Psoas muscle (tissue), 8 donors: Measurements from ENCODE around the gene GALNT14. TPM values are rescaled to one million over a fixed set of nuclear protein-coding genes. Genes with fewer than 3 reads are reported as not detected.

Experiments
- ATAC-seq, 4 donors: fragments of 200-7000 bp; cut with Tn5 transposase; one replicate each; pipeline ENCODE4 v1.9.1; 2020; ENCODE audit warnings: moderate library complexity in 3 of 4, mild to moderate bottlenecking in 2 of 4
- DNase-seq, 2 donors: peaks; one replicate each; pipeline ENCODE4 v3.0.0-alpha.2; 2020
- H3K27ac ChIP-seq: fragments of 200-600 bp; one replicate; pipeline ENCODE4 v1.8.0; 2022
- H3K27me3 ChIP-seq, 3 donors: fragments of 200-600 bp in 1 of 3; one replicate each; pipeline versions ENCODE4 v1.6.1 to v1.8.0; 2013 to 2022; ENCODE audit warnings: low read length in 2 of 3, mild to moderate bottlenecking in 2 of 3, moderate library complexity in 1 of 3; ENCODE audit not compliant: insufficient read depth in 3 of 3
- H3K36me3 ChIP-seq, 2 donors: fragments of 200-600 bp in 1 of 2; one replicate each; pipeline versions ENCODE4 v1.6.1 to v1.8.0; 2013 to 2022; ENCODE audit warnings: low read depth in 1 of 2, mild to moderate bottlenecking in 1 of 2, moderate library complexity in 1 of 2; ENCODE audit not compliant: insufficient read depth in 1 of 2
- H3K4me1 ChIP-seq: fragments of 200-600 bp; one replicate; pipeline ENCODE4 v1.8.0; 2022
- H3K4me3 ChIP-seq: fragments of 200-600 bp; one replicate; pipeline ENCODE4 v1.8.0; 2022; ENCODE audit warnings: mild to moderate bottlenecking
- H3K9me3 ChIP-seq: fragments of 200-600 bp; one replicate; pipeline ENCODE4 v1.8.0; 2022
- WGBS, 3 donors: extraction: QIAGEN DNeasy Blood & Tissue Kit; methylation state at CpG; one replicate each; pipeline versions ENCODE4 v1.1.6 to v1.1.7; 2013; 5-methylcytosine and 5-hydroxymethylcytosine counted together
- intact Hi-C, 2 donors: fragments of 100-400 bp; cut with DNase I; formaldehyde crosslinking; loops; one replicate each; pipeline versions ENCODE4 v1.11.0 to v1.14.2; 2022
- polyA plus RNA-seq, 3 donors: library from polyadenylated mRNA; stranded (reverse); fragments of 200-250 nt; gene quantifications; one replicate each; pipeline ENCODE4 v1.2.3, GENCODE V29; 2013
- total RNA-seq, 4 donors: library from RNA; stranded (reverse); fragmentation: NEBNext Ultra II Directional in 2 of 4; extraction: Animal tissue kit (Norgen Biotek cat#: 25700) in 2 of 4; gene quantifications; one replicate each; pipeline versions ENCODE4 v1.2.1 to v1.2.4, GENCODE V29; 2021 to 2023
- TF ChIP-seq, protein P1 (sequence below): fragments of 200-600 bp; IDR thresholded peaks from one replicate; pipeline ENCODE4 v1.8.0; 2022; ENCODE audit warnings: antibody characterized with exemption
- donor health status: healthy with polysubstance abuse.
- donor health status: DM: no; HTN: no; CAD: no; lungs with moderate emphysema.
- donor health status: Bipolar disorder and iron deficiency.
- donor health status: healthy.
- donor health status: DM: yes; HTN: yes; CAD: no.
- donor health status: DM: no; HTN: no; CAD: no.
- donor health status: DM: no; HTN: no; CAD: no.
- donor health status: DM: yes; HTN: yes; CAD: no.

Gene GALNT14
- total and polyA plus RNA-seq, 7 donors, result 0.13 to 0.54 (median 0.24) TPM; not detected in 1

DNA sequence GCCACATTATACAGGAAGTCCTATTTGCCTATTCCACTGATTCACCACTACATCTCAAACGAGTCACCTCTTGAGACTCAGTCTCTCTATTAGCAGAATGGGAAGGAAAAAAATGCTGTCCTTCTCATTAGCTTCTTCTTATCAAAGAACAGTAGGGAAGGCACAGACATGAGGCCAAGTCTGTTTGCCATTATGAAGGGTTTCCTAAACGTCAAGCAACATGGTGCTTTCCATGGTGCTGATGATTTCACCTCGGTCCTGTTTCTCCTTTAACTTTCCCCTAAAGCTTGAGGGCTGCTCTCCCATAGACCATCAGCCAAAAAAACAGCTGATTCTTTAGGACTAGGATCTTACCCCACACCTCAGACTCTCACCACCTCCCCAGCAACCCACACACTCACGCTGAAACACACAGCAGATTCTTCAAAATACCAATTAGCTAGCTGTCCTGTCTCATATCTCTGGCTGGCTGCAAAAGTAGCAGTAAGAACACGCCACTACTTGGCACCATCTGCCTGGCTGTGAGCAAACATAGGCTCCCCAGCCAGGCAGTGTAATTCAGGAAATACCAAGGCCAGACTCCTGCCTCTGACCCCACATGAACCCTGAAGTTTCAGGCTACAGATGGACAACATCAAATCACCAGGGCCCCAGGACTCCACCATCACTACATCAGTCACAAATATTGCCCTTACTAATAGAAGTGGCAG, 30.5 kb downstream of the GALNT14 start:
- no peak overlapping the region for H3K4me3 ChIP-seq

DNA sequence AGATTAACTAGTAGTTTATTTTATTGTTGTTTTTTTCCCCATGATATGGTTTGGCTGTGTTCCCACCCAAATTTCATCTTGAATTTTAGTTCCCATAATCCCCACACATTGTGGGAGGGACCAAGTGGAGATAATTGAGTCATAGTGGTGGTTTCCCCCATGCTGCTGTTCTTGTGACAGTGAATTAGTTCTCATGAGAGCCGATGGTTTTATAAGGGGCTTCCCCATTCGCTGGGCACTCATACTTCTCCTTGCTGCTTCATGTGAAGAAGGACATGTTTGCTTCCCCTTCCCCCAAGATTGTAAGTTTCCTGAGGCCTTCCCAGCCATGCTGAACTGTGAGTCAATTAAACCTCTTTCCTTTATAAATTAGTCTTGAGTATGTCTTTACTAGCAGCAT, 36.5 kb downstream of the GALNT14 start:
- 81 to 88% (median 87%) methylated on average over 2 of the region's 2 CpGs for WGBS, 3 donors
- no peak overlapping the region for H3K4me3 ChIP-seq
- intact Hi-C loops, result no loop called here
- peaks cover 0 to 5% (median 0%) of the 10 kb centered on the region in 3 donors for H3K27me3 ChIP-seq
- no peaks in the 10 kb centered on the region for H3K4me1 ChIP-seq
- H3K9me3 ChIP-seq, result no peaks in the 10 kb centered on the region
- H3K36me3 ChIP-seq, result no peaks in the 10 kb centered on the region
- TF ChIP-seq, protein P1, sequence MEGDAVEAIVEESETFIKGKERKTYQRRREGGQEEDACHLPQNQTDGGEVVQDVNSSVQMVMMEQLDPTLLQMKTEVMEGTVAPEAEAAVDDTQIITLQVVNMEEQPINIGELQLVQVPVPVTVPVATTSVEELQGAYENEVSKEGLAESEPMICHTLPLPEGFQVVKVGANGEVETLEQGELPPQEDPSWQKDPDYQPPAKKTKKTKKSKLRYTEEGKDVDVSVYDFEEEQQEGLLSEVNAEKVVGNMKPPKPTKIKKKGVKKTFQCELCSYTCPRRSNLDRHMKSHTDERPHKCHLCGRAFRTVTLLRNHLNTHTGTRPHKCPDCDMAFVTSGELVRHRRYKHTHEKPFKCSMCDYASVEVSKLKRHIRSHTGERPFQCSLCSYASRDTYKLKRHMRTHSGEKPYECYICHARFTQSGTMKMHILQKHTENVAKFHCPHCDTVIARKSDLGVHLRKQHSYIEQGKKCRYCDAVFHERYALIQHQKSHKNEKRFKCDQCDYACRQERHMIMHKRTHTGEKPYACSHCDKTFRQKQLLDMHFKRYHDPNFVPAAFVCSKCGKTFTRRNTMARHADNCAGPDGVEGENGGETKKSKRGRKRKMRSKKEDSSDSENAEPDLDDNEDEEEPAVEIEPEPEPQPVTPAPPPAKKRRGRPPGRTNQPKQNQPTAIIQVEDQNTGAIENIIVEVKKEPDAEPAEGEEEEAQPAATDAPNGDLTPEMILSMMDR, result no peak
- ATAC-seq (no peak), DNase-seq (no peak)
- H3K27ac ChIP-seq, result no peak overlapping the region

More for the DNA sequence above, 30.5 kb downstream of the GALNT14 start:
- H3K27ac ChIP-seq, result no peak overlapping the region
- WGBS, 3 donors, result 16 to 34% (median 24%) methylated on average over 5 of the region's 5 CpGs
- DNase-seq (no peak), ATAC-seq (no peak)
- TF ChIP-seq, protein P1, result no peak
- H3K4me1 ChIP-seq, result no peaks in the 10 kb centered on the region
- H3K9me3 ChIP-seq, result no peaks in the 10 kb centered on the region
- intact Hi-C loops, result no loop called here
- H3K27me3 ChIP-seq, result peaks cover 0 to 5% (median 0%) of the 10 kb centered on the region in 3 donors
- no peaks in the 10 kb centered on the region for H3K36me3 ChIP-seq

DNA sequence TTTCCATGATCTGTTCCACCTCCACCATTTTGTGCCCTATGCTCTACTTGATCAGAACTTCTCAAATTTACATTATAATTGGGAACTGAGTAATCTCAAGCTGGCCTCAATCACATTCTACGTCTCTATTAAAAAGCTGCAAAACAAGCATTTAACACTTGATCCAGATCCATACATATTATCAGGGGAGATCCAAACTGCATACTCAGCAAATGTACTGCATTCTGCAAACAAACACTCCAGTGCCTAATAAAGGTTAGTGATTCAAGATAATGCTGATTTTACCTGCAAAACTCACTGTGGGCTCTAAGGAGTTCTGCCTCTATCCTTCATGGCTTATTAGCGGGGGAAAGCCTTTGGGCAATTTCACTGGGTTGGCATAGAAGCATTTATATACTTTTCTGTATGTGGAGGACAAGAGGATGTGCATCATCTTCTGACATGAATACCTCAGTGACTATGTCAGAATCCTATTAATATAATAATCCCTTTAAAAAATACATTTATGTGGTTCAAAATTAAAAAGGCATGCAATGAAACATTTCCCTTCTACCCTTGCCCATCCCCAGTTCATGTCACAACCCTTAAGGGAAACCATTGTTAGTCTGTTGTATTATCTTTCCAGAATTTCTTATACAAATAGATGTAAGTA, 40.2 kb downstream of the GALNT14 start:
- H3K27me3 ChIP-seq, result peaks cover 0 to 2% (median 0%) of the 10 kb centered on the region in 3 donors
- H3K36me3 ChIP-seq, result no peaks in the 10 kb centered on the region
- H3K9me3 ChIP-seq, result no peaks in the 10 kb centered on the region
- no peak for DNase-seq
- 49 to 69% (median 61%) methylated on average over 2 of the region's 2 CpGs for WGBS, 3 donors
- H3K27ac ChIP-seq, result no peak overlapping the region
- TF ChIP-seq, protein P1, result no peak
- no peak for ATAC-seq
- intact Hi-C loops, result no loop called here
- no peak overlapping the region for H3K4me3 ChIP-seq
- no peaks in the 10 kb centered on the region for H3K4me1 ChIP-seq

DNA sequence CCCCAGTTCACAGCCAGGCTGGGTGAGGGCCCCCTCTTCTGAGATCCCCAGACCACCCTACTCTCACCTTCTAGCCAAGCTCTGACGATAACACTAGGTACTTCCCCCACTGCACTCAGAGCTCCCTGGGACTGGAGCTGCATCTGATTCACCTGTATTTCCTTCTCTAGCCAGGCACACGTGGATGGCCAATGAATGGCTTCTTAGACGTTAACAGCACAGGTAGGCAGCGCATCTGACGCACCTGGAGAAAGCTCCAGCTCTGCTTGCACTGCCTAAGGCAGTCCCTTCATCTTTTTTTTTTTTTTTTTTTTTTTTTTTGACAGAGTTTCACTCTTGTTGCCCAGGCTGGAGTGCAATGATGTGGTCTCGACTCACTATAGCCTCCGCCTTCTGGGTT, 48.1 kb downstream of the GALNT14 start:
- WGBS, 3 donors, result 89 to 95% (median 91%) methylated on average over 7 of the region's 7 CpGs
- no peak overlapping the region for H3K27ac ChIP-seq
- no peaks in the 10 kb centered on the region for H3K4me1 ChIP-seq
- intact Hi-C loops, result no loop called here
- TF ChIP-seq, protein P1, result no peak
- no peak overlapping the region for H3K4me3 ChIP-seq
- H3K27me3 ChIP-seq, result no peaks in the 10 kb centered on the region
- no peaks in the 10 kb centered on the region for H3K36me3 ChIP-seq
- ATAC-seq, result no peak
- no peaks in the 10 kb centered on the region for H3K9me3 ChIP-seq
- DNase-seq, result no peak
